ENCODE results near the gene CUL2.
"Not testable (repeated sequence)": the region's sequence is repeated elsewhere in the genome, so short reads cannot be mapped to it uniquely, and the experiment has no call there.

The CUL2 gene

DNA sequence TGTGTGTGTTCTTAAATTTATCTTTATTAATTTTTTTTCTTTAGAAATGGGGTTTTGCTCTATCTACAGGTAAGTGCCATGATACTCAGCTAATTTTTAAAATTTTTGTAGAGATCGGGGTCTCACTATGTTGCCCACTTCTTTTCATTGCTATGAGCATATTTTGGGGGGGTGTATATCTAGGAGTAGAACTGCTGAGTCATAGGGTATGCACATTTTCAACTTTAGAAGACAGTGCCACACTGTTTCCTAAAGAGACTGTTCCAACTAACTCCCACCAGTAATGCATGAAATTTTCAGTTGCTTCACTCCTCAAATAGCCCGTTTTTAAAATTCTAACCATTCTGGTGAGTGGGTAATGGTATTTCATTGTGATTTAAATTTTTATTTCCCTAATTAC is 108.3 kb downstream of the CUL2 start:
- Histone ChIP-seq H3K9me3 (ENCODE audit: control insufficient read depth, insufficient read depth, low read length) (peaks cover 11% of the 10 kb centered on the region), H3K27me3 (ENCODE audit: control insufficient read depth, insufficient read depth, low read length) (no peaks in the 10 kb centered on the region), H3K4me3 (ENCODE audit: low read depth, low read length) (no peak overlapping the region), H3K4me1 (ENCODE audit: control insufficient read depth, insufficient read depth, low read length) (no peaks in the 10 kb centered on the region), H3K36me3 (ENCODE audit: control insufficient read depth, insufficient read depth, low read length) (no peaks in the 10 kb centered on the region), H3K27ac (ENCODE audit: low read depth, low read length) (no peak overlapping the region), H3K9ac (ENCODE audit: low read depth, low read length) (no peak overlapping the region)

DNA sequence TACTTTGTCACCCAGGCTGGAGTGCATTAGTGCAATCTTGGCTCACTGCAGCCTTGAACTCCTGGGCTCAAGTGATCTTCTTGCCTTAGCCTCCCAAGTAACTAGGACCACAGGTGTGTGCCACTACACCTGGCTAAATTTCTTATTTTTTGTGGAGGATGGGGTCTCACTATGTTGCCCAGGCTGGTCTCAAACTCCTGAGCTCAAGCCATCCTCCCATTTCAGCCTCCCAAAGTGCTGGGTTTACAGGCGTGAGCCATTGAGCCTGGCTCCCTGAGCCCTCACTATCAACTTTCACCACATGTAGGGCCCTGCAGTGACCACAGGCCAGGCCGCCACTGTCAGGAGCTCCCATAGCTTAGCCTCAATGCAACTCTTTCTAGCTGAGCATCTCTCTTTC is 110.2 kb downstream of the CUL2 start:
- Histone ChIP-seq H3K27me3 (ENCODE audit: control insufficient read depth, insufficient read depth, low read length) (no peaks in the 10 kb centered on the region), H3K27ac (ENCODE audit: low read depth, low read length) (no peak overlapping the region), H3K4me3 (ENCODE audit: low read depth, low read length) (no peak overlapping the region), H3K4me1 (ENCODE audit: control insufficient read depth, insufficient read depth, low read length) (no peaks in the 10 kb centered on the region), H3K9me3 (ENCODE audit: control insufficient read depth, insufficient read depth, low read length) (peaks cover 9% of the 10 kb centered on the region), H3K9ac (ENCODE audit: low read depth, low read length) (no peak overlapping the region), H3K36me3 (ENCODE audit: control insufficient read depth, insufficient read depth, low read length) (no peaks in the 10 kb centered on the region)

DNA sequence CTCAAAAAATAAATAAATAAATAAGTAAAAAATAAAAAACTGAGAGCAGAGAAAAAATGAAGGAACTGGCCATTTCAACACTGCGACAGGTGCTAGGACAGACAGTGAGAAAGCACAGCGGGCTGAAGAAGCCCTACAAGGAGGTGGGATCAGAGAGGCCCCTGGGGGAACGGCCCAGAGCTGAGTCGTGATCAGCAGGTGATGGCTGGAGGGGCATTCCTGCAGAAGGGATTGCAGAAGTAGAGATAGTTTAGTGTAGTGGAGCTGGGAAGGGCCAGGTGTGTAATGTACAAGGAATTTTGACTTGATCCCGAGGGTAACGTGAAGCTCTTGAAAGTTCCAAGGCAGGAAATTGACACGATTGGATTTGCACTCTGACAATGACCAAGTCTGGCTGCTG is 112.1 kb downstream of the CUL2 start:
- H3K27ac ChIP-seq (ENCODE audit: low read depth, low read length) = no peak overlapping the region

DNA sequence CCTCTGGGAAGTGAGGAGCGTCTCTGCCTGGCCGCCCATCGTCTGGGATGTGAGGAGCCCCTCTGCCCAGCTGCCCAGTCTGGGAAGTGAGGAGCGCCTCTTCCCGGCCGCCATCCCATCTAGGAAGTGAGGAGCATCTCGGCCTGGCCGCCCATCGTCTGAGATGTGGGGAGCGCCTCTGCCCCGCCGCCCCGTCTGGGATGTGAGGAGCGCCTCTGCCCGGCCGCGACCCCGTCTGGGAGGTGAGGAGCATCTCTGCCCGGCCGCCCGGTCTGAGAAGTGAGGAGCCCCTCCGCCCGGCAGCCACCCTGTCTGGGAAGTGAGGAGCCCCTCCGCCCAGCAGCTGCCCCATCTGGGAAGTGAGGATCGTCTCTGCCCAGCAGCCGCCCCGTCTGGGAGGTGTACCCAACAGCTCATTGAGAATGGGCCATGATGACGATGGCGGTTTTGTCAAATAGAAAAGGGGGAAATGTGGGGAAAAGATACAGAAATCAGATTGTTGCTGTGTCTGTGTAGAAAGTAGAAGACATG is 113.7 kb downstream of the CUL2 start:
- not testable (repeated sequence) for H3K27ac ChIP-seq (ENCODE audit: low read depth, low read length); H3K36me3 ChIP-seq (ENCODE audit: control insufficient read depth, insufficient read depth, low read length); H3K27me3 ChIP-seq (ENCODE audit: control insufficient read depth, insufficient read depth, low read length); H3K4me3 ChIP-seq (ENCODE audit: low read depth, low read length); H3K4me1 ChIP-seq (ENCODE audit: control insufficient read depth, insufficient read depth, low read length); H3K9ac ChIP-seq (ENCODE audit: low read depth, low read length); H3K9me3 ChIP-seq (ENCODE audit: control insufficient read depth, insufficient read depth, low read length)

More for the DNA sequence above, 112.1 kb downstream of the CUL2 start:
- Histone ChIP-seq H3K9me3 (ENCODE audit: control insufficient read depth, insufficient read depth, low read length) (peaks cover 3% of the 10 kb centered on the region), H3K36me3 (ENCODE audit: control insufficient read depth, insufficient read depth, low read length) (no peaks in the 10 kb centered on the region), H3K4me1 (ENCODE audit: control insufficient read depth, insufficient read depth, low read length) (no peaks in the 10 kb centered on the region), H3K9ac (ENCODE audit: low read depth, low read length) (no peak overlapping the region), H3K4me3 (ENCODE audit: low read depth, low read length) (no peak overlapping the region), H3K27me3 (ENCODE audit: control insufficient read depth, insufficient read depth, low read length) (no peaks in the 10 kb centered on the region)

- not testable (repeated sequence) for H3K4me1 ChIP-seq (ENCODE audit: control insufficient read depth, insufficient read depth, low read length); H3K9me3 ChIP-seq (ENCODE audit: control insufficient read depth, insufficient read depth, low read length); H3K9ac ChIP-seq (ENCODE audit: low read depth, low read length); H3K36me3 ChIP-seq (ENCODE audit: control insufficient read depth, insufficient read depth, low read length); H3K27me3 ChIP-seq (ENCODE audit: control insufficient read depth, insufficient read depth, low read length); H3K27ac ChIP-seq (ENCODE audit: low read depth, low read length); H3K4me3 ChIP-seq (ENCODE audit: low read depth, low read length)
Observed at GRCh38 chr10:34974364-34975065, 115.6 kb downstream of the CUL2 start.

GRCh38 chr10:34973757-34974156 is 116.4 kb downstream of the CUL2 start:
- not testable (repeated sequence) for H3K36me3 ChIP-seq (ENCODE audit: control insufficient read depth, insufficient read depth, low read length); H3K4me3 ChIP-seq (ENCODE audit: low read depth, low read length); H3K9ac ChIP-seq (ENCODE audit: low read depth, low read length); H3K27me3 ChIP-seq (ENCODE audit: control insufficient read depth, insufficient read depth, low read length); H3K27ac ChIP-seq (ENCODE audit: low read depth, low read length); H3K4me1 ChIP-seq (ENCODE audit: control insufficient read depth, insufficient read depth, low read length); H3K9me3 ChIP-seq (ENCODE audit: control insufficient read depth, insufficient read depth, low read length)

DNA sequence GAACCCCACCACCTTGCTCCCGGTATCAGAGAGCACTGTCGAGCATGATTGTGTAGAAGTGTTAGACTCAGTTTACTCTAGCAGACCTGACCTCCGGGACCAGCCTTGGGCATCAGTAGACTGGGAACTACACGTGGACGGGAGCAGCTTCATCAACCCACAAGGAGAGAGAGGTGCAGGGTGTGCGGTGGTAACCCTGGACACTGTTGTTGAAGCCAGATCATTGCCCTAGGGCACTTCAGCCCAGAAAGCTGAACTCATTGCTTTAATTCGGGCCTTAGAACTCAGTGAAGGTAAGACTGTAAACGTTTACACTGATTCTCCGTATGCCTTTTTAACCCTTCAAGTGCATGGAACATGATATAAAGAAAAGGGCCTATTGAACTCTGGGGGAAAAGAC is 117.0 kb downstream of the CUL2 start:
- H3K27me3 ChIP-seq (ENCODE audit: control insufficient read depth, insufficient read depth, low read length); H3K4me3 ChIP-seq (ENCODE audit: low read depth, low read length); H3K4me1 ChIP-seq (ENCODE audit: control insufficient read depth, insufficient read depth, low read length); H3K36me3 ChIP-seq (ENCODE audit: control insufficient read depth, insufficient read depth, low read length); H3K9ac ChIP-seq (ENCODE audit: low read depth, low read length); H3K27ac ChIP-seq (ENCODE audit: low read depth, low read length); H3K9me3 ChIP-seq (ENCODE audit: control insufficient read depth, insufficient read depth, low read length): not testable (repeated sequence)

- H3K36me3 ChIP-seq (ENCODE audit: control insufficient read depth, insufficient read depth, low read length); H3K4me1 ChIP-seq (ENCODE audit: control insufficient read depth, insufficient read depth, low read length); H3K9ac ChIP-seq (ENCODE audit: low read depth, low read length); H3K27ac ChIP-seq (ENCODE audit: low read depth, low read length); H3K9me3 ChIP-seq (ENCODE audit: control insufficient read depth, insufficient read depth, low read length); H3K27me3 ChIP-seq (ENCODE audit: control insufficient read depth, insufficient read depth, low read length); H3K4me3 ChIP-seq (ENCODE audit: low read depth, low read length): not testable (repeated sequence)
Observed at GRCh38 chr10:34972591-34972990, 117.5 kb downstream of the CUL2 start.

GRCh38 chr10:34971606-34972334 is 118.4 kb downstream of the CUL2 start:
- H3K9me3 ChIP-seq (ENCODE audit: control insufficient read depth, insufficient read depth, low read length); H3K36me3 ChIP-seq (ENCODE audit: control insufficient read depth, insufficient read depth, low read length); H3K9ac ChIP-seq (ENCODE audit: low read depth, low read length); H3K4me1 ChIP-seq (ENCODE audit: control insufficient read depth, insufficient read depth, low read length); H3K4me3 ChIP-seq (ENCODE audit: low read depth, low read length); H3K27me3 ChIP-seq (ENCODE audit: control insufficient read depth, insufficient read depth, low read length); H3K27ac ChIP-seq (ENCODE audit: low read depth, low read length): not testable (repeated sequence)

DNA sequence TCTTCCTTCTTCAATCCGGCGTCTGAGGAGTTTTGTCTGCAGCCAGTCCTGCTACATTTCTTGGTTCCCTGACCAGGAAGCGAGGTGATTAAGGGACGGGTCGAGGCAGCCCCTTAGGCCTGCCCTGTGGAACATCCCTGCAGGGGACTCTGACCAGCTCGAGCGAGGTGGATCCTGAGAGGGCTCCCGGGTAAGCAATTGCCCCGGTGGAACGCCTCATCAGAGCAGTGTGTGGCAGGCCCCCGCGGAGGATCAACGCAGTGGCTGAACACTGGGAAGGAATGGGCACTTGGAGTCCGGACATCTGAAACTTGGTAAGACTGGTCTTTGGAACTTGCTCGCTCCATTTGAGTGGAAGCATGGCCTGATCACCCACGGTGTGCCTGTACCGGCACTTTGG is 121.0 kb downstream of the CUL2 start:
- Histone ChIP-seq H3K4me3 (ENCODE audit: low read depth, low read length) (no peak overlapping the region), H3K36me3 (ENCODE audit: control insufficient read depth, insufficient read depth, low read length) (no peaks in the 10 kb centered on the region), H3K27ac (ENCODE audit: low read depth, low read length) (no peak overlapping the region), H3K4me1 (ENCODE audit: control insufficient read depth, insufficient read depth, low read length) (no peaks in the 10 kb centered on the region), H3K9ac (ENCODE audit: low read depth, low read length) (no peak overlapping the region), H3K9me3 (ENCODE audit: control insufficient read depth, insufficient read depth, low read length) (no peaks in the 10 kb centered on the region), H3K27me3 (ENCODE audit: control insufficient read depth, insufficient read depth, low read length) (no peaks in the 10 kb centered on the region)

GRCh38 chr10:34967335-34967880 is 122.7 kb downstream of the CUL2 start:
- no peak overlapping the region for H3K9ac ChIP-seq (ENCODE audit: low read depth, low read length)
- H3K4me1 ChIP-seq (ENCODE audit: control insufficient read depth, insufficient read depth, low read length) = no peaks in the 10 kb centered on the region
- H3K27me3 ChIP-seq (ENCODE audit: control insufficient read depth, insufficient read depth, low read length) = no peaks in the 10 kb centered on the region
- H3K36me3 ChIP-seq (ENCODE audit: control insufficient read depth, insufficient read depth, low read length) = no peaks in the 10 kb centered on the region
- H3K27ac ChIP-seq (ENCODE audit: low read depth, low read length) = no peak overlapping the region
- H3K9me3 ChIP-seq (ENCODE audit: control insufficient read depth, insufficient read depth, low read length) = no peaks in the 10 kb centered on the region
- H3K4me3 ChIP-seq (ENCODE audit: low read depth, low read length) = no peak overlapping the region
